Gastroesophageal sphincter (tissue), 4 donors: ENCODE results near the gene SAMD4B. TPM values are rescaled to one million over a fixed set of nuclear protein-coding genes. Genes with fewer than 3 reads are reported as not detected.
"Not testable (repeated sequence)": the region's sequence is repeated elsewhere in the genome, so short reads cannot be mapped to it uniquely, and the experiment has no call there.

Experiments used
- ATAC-seq: fragments of 150-250 bp; one replicate; pipeline ENCODE4 v1.9.1; 2016; ENCODE audit warnings: mild to moderate bottlenecking, moderate library complexity
- H3K27ac ChIP-seq, 4 donors: fragments of 200-600 bp; sonication (generic) in 3 of 4; 1 replicate in 3 of 4; 2 replicates in 1 of 4; pipeline ENCODE4 v1.5.1; 2016 to 2019
- H3K27me3 ChIP-seq: fragments of 200-600 bp; sonication (generic); one replicate; pipeline ENCODE4 v1.5.1; 2019
- H3K36me3 ChIP-seq, 2 donors: fragments of 200-600 bp; sonication (generic); one replicate each; pipeline ENCODE4 v1.5.1; 2019; ENCODE audit warnings: control low read depth in 1 of 2
- H3K4me1 ChIP-seq, 3 donors: fragments of 200-600 bp; sonication (generic); 1 replicate in 2 of 3; 2 replicates in 1 of 3; pipeline ENCODE4 v1.5.1; 2016 to 2019; ENCODE audit warnings: control low read depth in 2 of 3
- H3K4me3 ChIP-seq, 2 donors: fragments of 200-600 bp; sonication (generic); one replicate each; pipeline ENCODE4 v1.5.1; 2019; ENCODE audit warnings: mild to moderate bottlenecking in 1 of 2, moderate library complexity in 1 of 2
- H3K9me3 ChIP-seq, 3 donors: fragments of 200-600 bp; sonication (generic); one replicate each; pipeline ENCODE4 v1.5.1; 2017 to 2019; ENCODE audit warnings: control low read depth in 2 of 3
- EP300 ChIP-seq: sonication (generic); formaldehyde crosslinking; IDR thresholded peaks from one replicate; pipeline ENCODE4 v1.6.1; 2017; ENCODE audit warnings: antibody characterized with exemption, mild to moderate bottlenecking
- POLR2A ChIP-seq, 2 donors: fragments of 450-650 bp; IDR thresholded peaks; one replicate each; pipeline ENCODE4 v1.6.1; 2017; ENCODE audit warnings: antibody characterized with exemption in 2 of 2, mild to moderate bottlenecking in 2 of 2, moderate library complexity in 1 of 2
- POLR2AphosphoS5 ChIP-seq: sonication (generic); formaldehyde crosslinking; IDR thresholded peaks from one replicate; pipeline ENCODE4 v1.6.1; 2017; ENCODE audit warnings: antibody characterized with exemption
- WGBS, 2 donors: methylation state at CpG; one replicate each; pipeline ENCODE4 v1.1.5; 2018; ENCODE audit warnings: low coverage in 1 of 2; 5-methylcytosine and 5-hydroxymethylcytosine counted together
- total RNA-seq, 4 donors: library from RNA; depleted of rRNA; stranded (reverse); fragments of >200 nt; gene quantifications; one replicate each; pipeline ENCODE4 v1.1.0, GENCODE V29; 2016
- TF ChIP-seq, protein P1 (sequence below), 4 experiments: fragments of 200-600 bp in 2 of 4; fragments of 450-650 bp in 2 of 4; sonication (generic) in 1 of 4; IDR thresholded peaks; one replicate each; pipeline ENCODE4 v1.5.1; 2017 to 2019; ENCODE audit warnings: antibody characterized with exemption in 4 of 4, mild to moderate bottlenecking in 2 of 4, moderate library complexity in 2 of 4

Gene SAMD4B
- total RNA-seq, 4 donors from 2014 or later = 68.2 to 121 (median 92.8) TPM

DNA sequence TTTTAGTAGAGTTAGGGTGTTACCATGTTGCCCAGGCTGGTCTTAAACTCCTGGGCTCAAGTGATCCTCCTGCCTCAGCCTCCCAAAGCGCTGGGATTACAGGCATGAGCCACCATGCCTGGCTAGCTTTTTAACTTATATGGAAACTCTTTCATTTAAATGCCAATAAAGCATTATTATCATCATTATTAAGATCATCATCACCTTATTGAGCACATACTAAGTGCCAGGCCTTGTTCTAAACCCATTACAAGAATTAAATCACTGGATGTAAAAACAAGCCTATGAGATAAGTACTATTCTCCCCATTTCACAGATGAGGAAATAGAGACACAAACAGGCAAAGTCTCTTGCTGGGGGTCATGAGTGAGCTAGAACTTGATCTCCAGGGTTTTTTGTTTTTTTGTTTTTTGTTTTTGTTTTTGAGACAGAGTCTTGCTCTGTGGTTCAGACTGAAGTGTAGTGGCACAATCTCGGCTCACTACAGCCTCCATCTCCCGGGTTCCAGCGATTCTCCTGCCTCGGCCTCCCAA lies 7.7 kb upstream of the SAMD4B start:
- H3K27me3 ChIP-seq = no peaks in the 10 kb centered on the region
- peak overlapping the region in 1 of 2 donors; percentile 47 for H3K4me3 ChIP-seq
- no peaks in the 10 kb centered on the region for H3K4me1 ChIP-seq
- ATAC-seq = no peak
- 89 to 92% methylated on average over 5 of the region's 5 CpGs for WGBS, 2 donors
- H3K36me3 ChIP-seq = no peaks in the 10 kb centered on the region
- H3K9me3 ChIP-seq = no peaks in the 10 kb centered on the region
- TF ChIP-seq, protein P1, sequence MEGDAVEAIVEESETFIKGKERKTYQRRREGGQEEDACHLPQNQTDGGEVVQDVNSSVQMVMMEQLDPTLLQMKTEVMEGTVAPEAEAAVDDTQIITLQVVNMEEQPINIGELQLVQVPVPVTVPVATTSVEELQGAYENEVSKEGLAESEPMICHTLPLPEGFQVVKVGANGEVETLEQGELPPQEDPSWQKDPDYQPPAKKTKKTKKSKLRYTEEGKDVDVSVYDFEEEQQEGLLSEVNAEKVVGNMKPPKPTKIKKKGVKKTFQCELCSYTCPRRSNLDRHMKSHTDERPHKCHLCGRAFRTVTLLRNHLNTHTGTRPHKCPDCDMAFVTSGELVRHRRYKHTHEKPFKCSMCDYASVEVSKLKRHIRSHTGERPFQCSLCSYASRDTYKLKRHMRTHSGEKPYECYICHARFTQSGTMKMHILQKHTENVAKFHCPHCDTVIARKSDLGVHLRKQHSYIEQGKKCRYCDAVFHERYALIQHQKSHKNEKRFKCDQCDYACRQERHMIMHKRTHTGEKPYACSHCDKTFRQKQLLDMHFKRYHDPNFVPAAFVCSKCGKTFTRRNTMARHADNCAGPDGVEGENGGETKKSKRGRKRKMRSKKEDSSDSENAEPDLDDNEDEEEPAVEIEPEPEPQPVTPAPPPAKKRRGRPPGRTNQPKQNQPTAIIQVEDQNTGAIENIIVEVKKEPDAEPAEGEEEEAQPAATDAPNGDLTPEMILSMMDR (IDR thresholded peaks at IDR 0.05) = no peak
- TF ChIP-seq EP300 (no peak), POLR2A (IDR thresholded peaks at IDR 0.05) (no peak), POLR2AphosphoS5 (no peak)
- no peak overlapping the region for H3K27ac ChIP-seq

DNA sequence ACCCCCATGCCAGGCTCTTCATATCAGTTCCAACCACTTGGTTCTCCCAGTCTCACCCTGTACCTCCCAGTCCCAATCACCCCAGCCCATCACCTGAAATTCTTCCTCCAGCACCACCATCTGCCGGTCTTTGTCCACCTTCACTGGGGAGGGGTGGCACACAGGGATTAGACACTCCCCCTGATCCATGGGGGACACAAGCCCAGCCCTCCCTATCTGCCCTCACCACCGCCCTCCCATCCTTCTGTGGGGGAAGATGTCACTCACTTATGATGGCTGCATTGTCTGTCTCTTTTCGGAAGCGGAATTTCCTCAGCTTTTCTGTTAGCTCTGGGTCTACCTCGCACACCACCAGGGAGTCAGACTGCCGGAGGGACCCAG lies 7.1 kb upstream of the SAMD4B start:
- Histone ChIP-seq H3K27me3 (no peaks in the 10 kb centered on the region), H3K36me3 (no peaks in the 10 kb centered on the region), H3K9me3 (no peaks in the 10 kb centered on the region), H3K4me1 (no peaks in the 10 kb centered on the region), H3K4me3 (peak overlapping the region; percentile 8 to 47), H3K27ac (peak overlapping the region in 3 of 4 donors; percentile 53 to 69 (median 57))
- TF ChIP-seq, protein P1 (IDR thresholded peaks at IDR 0.05) = no peak
- TF ChIP-seq POLR2A (IDR thresholded peaks at IDR 0.05) (no peak), EP300 (no peak), POLR2AphosphoS5 (no peak)
- no peak for ATAC-seq
- WGBS, 2 donors = 60% methylated on average over 3 of the region's 6 CpGs; no CpG with 5 or more reads in 1 of the 2 donors

DNA sequence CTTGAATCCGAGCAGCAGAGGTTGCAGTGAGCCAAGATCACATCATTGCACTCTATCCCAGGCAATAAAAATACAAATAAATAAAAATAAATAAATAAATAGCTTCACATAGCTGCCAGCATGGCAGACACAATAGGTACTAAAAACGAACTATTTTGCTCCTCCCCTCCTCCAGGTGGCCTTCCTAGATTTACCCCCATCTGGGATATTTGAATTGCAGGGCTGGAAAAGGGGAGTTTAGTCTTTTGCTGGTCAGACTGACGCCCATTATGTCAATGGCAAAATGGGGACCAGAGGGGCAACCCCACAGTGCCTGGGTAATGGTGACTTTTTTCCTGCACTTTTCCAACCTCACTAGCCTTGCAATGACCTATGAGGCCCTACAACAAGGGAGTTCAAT lies 5.7 kb upstream of the SAMD4B start:
- peak overlapping the region in 3 of 4 donors; percentile 41 to 69 (median 53) for H3K27ac ChIP-seq

DNA sequence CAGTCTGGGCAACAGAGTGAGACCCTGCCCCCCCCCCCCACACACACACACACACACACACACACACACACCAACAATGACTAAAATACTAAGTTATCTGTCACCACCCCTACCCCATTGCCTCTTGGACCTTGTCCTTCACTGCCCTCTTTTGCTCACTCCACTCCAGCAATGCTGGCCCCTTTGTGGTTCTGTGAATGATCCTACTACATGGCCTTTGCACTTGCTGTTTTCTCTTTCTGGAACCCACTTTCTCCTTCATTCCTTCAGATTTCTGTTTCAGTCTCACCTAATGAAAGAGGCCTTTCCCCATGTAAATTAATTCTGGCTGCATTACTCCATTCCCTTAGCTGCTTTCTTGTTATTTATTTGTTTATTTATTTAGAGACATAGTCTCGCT lies 2.5 kb upstream of the SAMD4B start:
- ATAC-seq = no peak
- Histone ChIP-seq H3K4me3 (no peak overlapping the region), H3K9me3 (no peaks in the 10 kb centered on the region), H3K36me3 (no peaks in the 10 kb centered on the region), H3K4me1 (peaks cover 0 to 32% (median 17%) of the 10 kb centered on the region in 3 donors), H3K27me3 (no peaks in the 10 kb centered on the region), H3K27ac (no peak overlapping the region)
- 100% methylated on average over 1 of the region's 1 CpG; no CpG with 5 or more reads in 1 of the 2 donors for WGBS, 2 donors
- TF ChIP-seq EP300 = no peak
- TF ChIP-seq, protein P1 (IDR thresholded peaks at IDR 0.05) = no peak
- no peak for TF ChIP-seq POLR2AphosphoS5
- no peak for TF ChIP-seq POLR2A (IDR thresholded peaks at IDR 0.05)

More for the DNA sequence above, 5.7 kb upstream of the SAMD4B start:
- no peak for ATAC-seq
- Histone ChIP-seq H3K27me3 (no peaks in the 10 kb centered on the region), H3K4me3 (no peak overlapping the region), H3K36me3 (no peaks in the 10 kb centered on the region), H3K9me3 (no peaks in the 10 kb centered on the region), H3K4me1 (peaks cover 0 to 12% (median 5%) of the 10 kb centered on the region in 3 donors)
- WGBS, 2 donors = 57 to 63% methylated on average over 3 of the region's 3 CpGs
- TF ChIP-seq POLR2A (IDR thresholded peaks at IDR 0.05) (no peak), POLR2AphosphoS5 (no peak), EP300 (no peak)
- TF ChIP-seq, protein P1 (IDR thresholded peaks at IDR 0.05) = no peak

DNA sequence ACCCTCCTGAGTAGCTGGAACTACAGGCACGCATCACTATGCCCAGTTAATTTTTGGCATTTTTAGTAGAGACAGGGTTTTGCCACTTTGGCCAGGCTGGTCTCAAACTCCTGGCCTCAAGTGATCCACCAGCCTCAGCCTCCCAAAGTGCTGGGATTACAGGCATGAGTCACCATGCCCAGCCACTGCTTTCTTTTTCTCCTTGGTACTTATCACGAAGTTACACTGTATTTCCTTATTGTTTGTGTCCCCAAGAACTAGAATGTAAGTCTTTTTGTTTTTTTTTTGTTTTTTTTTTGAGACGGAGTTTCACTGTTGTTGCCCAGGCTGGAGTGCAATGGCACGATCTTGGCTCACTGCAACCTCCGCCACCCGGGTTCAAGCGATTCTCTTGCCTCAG lies 2.1 kb upstream of the SAMD4B start:
- H3K4me1 ChIP-seq = peaks cover 0 to 37% (median 22%) of the 10 kb centered on the region in 3 donors
- H3K9me3 ChIP-seq, ATAC-seq, H3K36me3 ChIP-seq, H3K27me3 ChIP-seq, H3K27ac ChIP-seq, H3K4me3 ChIP-seq: not testable (repeated sequence)
- WGBS, 2 donors = 84 to 86% methylated on average over 1 to 5 of the region's 7 CpGs
